Measurements from ENCODE around the gene CAPN9.

- no peak for TF ChIP-seq CTCF (optimal IDR thresholded peaks at IDR 0.05 in 1 of 3, IDR thresholded peaks at IDR 0.05 in 1 of 3, conservative IDR thresholded peaks at IDR 0.05 in 1 of 3; ENCODE audit: extremely low read depth in 1 of 3, insufficient read depth in 2 of 3, low read length in 3 of 3)
- TF ChIP-seq EZH2 (IDR thresholded peaks at IDR 0.05; ENCODE audit: low read length) = no peak
These were observed 77.3 kb downstream of the CAPN9 start for GRCh38 chr1:230824551-230824918.
